Loucy (cell line): ENCODE data around the gene TNFRSF19.

Experiments used
- H2AFZ ChIP-seq: fragments of 200-600 bp; sonication (generic); 2 replicates; pipeline ENCODE4 v1.6.0; 2016; ENCODE audit warnings: antibody characterized with exemption, mild to moderate bottlenecking, low read length, moderate library complexity
- H3F3A ChIP-seq: fragments of 200-600 bp; 2 replicates; pipeline ENCODE4 v1.6.0; 2016; ENCODE audit warnings: antibody characterized with exemption, low read depth, mild to moderate bottlenecking
- H3K27me3 ChIP-seq: fragments of 200-600 bp; sonication (generic); 2 replicates; pipeline ENCODE4 v1.6.1; 2014; ENCODE audit warnings: low read length, mild to moderate bottlenecking; ENCODE audit not compliant: insufficient read depth, poor library complexity, severe bottlenecking
- H3K36me3 ChIP-seq: fragments of 200-600 bp; sonication (generic); 2 replicates; pipeline ENCODE4 v1.6.1; 2016; ENCODE audit warnings: low read length; ENCODE audit not compliant: insufficient read depth
- H3K4me1 ChIP-seq: fragments of 200-600 bp; sonication (generic); 2 replicates; pipeline ENCODE4 v1.5.1; 2014; ENCODE audit warnings: low read length, mild to moderate bottlenecking; ENCODE audit not compliant: insufficient read depth, poor library complexity, severe bottlenecking
- H3K4me2 ChIP-seq: fragments of 200-600 bp; sonication (generic); 2 replicates; pipeline ENCODE4 v1.6.0; 2014; ENCODE audit warnings: antibody characterized with exemption, low read length, low read depth, mild to moderate bottlenecking; ENCODE audit not compliant: poor library complexity, severe bottlenecking
- H3K4me3 ChIP-seq: fragments of 200-600 bp; sonication (generic); 2 replicates; pipeline ENCODE4 v1.5.1; 2014; ENCODE audit warnings: low read length, mild to moderate bottlenecking, mixed read lengths; ENCODE audit not compliant: poor library complexity, severe bottlenecking
- H3K79me2 ChIP-seq: fragments of 200-600 bp; sonication (generic); 2 replicates; pipeline ENCODE4 v1.6.1; 2014; ENCODE audit warnings: low read length; ENCODE audit not compliant: insufficient read depth
- H3K9ac ChIP-seq: fragments of 200-600 bp; sonication (generic); 2 replicates; pipeline ENCODE4 v1.6.0; 2014; ENCODE audit warnings: mild to moderate bottlenecking, low read depth, low read length, moderate library complexity; ENCODE audit not compliant: poor library complexity, severe bottlenecking
- H3K9me2 ChIP-seq: fragments of 200-600 bp; sonication (generic); replicated peaks from 2 replicates; pipeline ENCODE4 v1.6.1; 2016; ENCODE audit warnings: low read depth, low read length, mixed read lengths
- H3K9me3 ChIP-seq: fragments of 200-600 bp; sonication (generic); 2 replicates; pipeline ENCODE4 v1.6.1; 2014; ENCODE audit warnings: mild to moderate bottlenecking, antibody characterized with exemption, low read length, low read depth; ENCODE audit not compliant: insufficient read depth
- H4K20me1 ChIP-seq: fragments of 200-600 bp; sonication (generic); 2 replicates; pipeline ENCODE4 v1.6.0; 2014; ENCODE audit warnings: antibody characterized with exemption, low read length, mild to moderate bottlenecking; ENCODE audit not compliant: insufficient read depth, poor library complexity, severe bottlenecking
- EZH2phosphoT487 ChIP-seq: fragments of 200-600 bp; IDR thresholded peaks from 2 replicates; pipeline ENCODE4 v1.6.1; 2018; ENCODE audit warnings: antibody characterized with exemption, mild to moderate bottlenecking, moderate library complexity, borderline replicate concordance
- TF ChIP-seq, protein P1 (sequence below): fragments of 200-600 bp; sonication (generic); conservative IDR thresholded peaks from 2 replicates; pipeline ENCODE4 v1.5.1; 2014; ENCODE audit warnings: mild to moderate bottlenecking, antibody characterized with exemption, low read length

Gene TNFRSF19

DNA sequence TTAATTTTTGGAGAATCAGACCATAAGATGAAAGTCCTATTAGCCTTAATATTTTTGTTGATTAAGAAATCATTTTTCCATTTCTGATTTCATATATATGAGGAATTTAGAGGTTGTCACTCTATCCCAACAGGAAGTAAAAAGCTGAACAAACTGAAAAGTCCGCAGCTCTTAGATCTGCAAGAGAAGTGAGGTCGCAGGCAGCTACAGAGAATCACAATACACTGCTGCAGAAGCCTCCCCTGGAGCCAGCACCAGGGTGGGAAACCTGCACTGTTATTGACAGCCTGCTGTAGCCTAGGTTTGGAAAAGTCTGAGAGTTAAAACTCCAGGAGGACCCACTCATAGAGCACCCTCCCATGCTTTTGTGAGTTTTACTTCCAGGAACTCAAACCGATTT lies 29.9 kb downstream of the TNFRSF19 start:
- Histone ChIP-seq H3K4me2 (no peak overlapping the region), H3K4me3 (no peak overlapping the region), H3K9ac (no peak overlapping the region), H3K36me3 (no peaks in the 10 kb centered on the region), H4K20me1 (no peaks in the 10 kb centered on the region), H3K9me3 (no peaks in the 10 kb centered on the region), H3K27me3 (no peaks in the 10 kb centered on the region), H3K9me2 (no peaks in the 10 kb centered on the region), H3F3A (no peaks in the 10 kb centered on the region), H3K4me1 (no peaks in the 10 kb centered on the region), H3K79me2 (no peaks in the 10 kb centered on the region), H2AFZ (no peak overlapping the region)
- TF ChIP-seq, protein P1, sequence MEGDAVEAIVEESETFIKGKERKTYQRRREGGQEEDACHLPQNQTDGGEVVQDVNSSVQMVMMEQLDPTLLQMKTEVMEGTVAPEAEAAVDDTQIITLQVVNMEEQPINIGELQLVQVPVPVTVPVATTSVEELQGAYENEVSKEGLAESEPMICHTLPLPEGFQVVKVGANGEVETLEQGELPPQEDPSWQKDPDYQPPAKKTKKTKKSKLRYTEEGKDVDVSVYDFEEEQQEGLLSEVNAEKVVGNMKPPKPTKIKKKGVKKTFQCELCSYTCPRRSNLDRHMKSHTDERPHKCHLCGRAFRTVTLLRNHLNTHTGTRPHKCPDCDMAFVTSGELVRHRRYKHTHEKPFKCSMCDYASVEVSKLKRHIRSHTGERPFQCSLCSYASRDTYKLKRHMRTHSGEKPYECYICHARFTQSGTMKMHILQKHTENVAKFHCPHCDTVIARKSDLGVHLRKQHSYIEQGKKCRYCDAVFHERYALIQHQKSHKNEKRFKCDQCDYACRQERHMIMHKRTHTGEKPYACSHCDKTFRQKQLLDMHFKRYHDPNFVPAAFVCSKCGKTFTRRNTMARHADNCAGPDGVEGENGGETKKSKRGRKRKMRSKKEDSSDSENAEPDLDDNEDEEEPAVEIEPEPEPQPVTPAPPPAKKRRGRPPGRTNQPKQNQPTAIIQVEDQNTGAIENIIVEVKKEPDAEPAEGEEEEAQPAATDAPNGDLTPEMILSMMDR, result no peak
- no peak for TF ChIP-seq EZH2phosphoT487

DNA sequence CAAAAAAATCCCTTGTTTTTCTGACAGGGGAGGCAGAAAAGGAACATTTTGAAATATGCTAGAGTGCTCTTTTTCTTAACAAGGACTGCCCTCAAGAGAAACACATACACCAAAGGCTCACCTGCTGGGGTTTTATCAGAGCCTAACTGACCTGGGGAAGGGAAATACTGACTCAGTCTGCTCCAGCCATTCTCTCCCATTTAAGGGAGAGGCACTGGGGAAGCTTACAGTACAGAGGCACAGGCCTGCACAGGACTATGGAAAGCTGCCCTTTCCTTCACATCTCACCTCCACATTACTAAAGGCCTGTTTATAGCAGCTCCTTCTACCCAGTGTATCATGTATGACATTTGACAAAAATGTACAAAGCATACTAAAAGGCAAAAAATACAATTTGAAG lies 30.3 kb downstream of the TNFRSF19 start:
- Histone ChIP-seq H3K27me3 (no peaks in the 10 kb centered on the region), H3K9me2 (no peaks in the 10 kb centered on the region), H3F3A (no peaks in the 10 kb centered on the region), H3K4me1 (no peaks in the 10 kb centered on the region), H3K36me3 (no peaks in the 10 kb centered on the region), H2AFZ (no peak overlapping the region), H3K9me3 (no peaks in the 10 kb centered on the region), H3K4me2 (no peak overlapping the region), H3K4me3 (no peak overlapping the region), H3K79me2 (no peaks in the 10 kb centered on the region), H3K9ac (no peak overlapping the region), H4K20me1 (no peaks in the 10 kb centered on the region)
- TF ChIP-seq, protein P1, result no peak
- no peak for TF ChIP-seq EZH2phosphoT487

DNA sequence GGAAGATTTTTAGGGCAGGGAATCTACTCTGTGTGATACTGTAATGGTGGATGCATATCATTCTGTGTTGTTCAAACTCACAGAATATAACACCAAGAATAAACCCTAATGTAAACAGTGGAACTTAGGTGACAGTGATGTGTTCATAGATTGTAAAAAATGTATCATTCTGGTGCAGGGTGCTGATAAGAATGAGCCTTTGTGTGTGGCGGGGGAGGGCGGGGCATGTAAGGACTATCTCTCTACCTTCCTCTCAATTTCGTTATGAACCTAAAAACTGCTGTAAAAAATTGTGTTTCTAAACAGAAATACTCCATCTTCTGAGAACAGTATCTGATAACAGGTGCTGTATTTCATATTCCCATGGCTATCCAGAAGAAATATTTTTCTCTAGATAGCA lies 35.6 kb downstream of the TNFRSF19 start:
- no peaks in the 10 kb centered on the region for H3K27me3 ChIP-seq
- H3K4me1 ChIP-seq, result peaks cover 8% of the 10 kb centered on the region
- H3K4me2 ChIP-seq, result no peak overlapping the region

More for the DNA sequence above, 35.6 kb downstream of the TNFRSF19 start:
- Histone ChIP-seq H3K4me3 (no peak overlapping the region), H3K36me3 (no peaks in the 10 kb centered on the region), H4K20me1 (no peaks in the 10 kb centered on the region), H3K9me2 (no peaks in the 10 kb centered on the region), H2AFZ (no peak overlapping the region), H3K9me3 (no peaks in the 10 kb centered on the region), H3F3A (no peaks in the 10 kb centered on the region), H3K9ac (no peak overlapping the region), H3K79me2 (no peaks in the 10 kb centered on the region)
- no peak for TF ChIP-seq EZH2phosphoT487
- TF ChIP-seq, protein P1, result no peak
